OCI-M1 (cell line): ENCODE measurements around the gene TMEM235.

Source experiments
- DNase-seq: peaks from one replicate; lab custom pipeline; 2025; lab: John Stamatoyannopoulos, UW

TMEM235 gene

DNA sequence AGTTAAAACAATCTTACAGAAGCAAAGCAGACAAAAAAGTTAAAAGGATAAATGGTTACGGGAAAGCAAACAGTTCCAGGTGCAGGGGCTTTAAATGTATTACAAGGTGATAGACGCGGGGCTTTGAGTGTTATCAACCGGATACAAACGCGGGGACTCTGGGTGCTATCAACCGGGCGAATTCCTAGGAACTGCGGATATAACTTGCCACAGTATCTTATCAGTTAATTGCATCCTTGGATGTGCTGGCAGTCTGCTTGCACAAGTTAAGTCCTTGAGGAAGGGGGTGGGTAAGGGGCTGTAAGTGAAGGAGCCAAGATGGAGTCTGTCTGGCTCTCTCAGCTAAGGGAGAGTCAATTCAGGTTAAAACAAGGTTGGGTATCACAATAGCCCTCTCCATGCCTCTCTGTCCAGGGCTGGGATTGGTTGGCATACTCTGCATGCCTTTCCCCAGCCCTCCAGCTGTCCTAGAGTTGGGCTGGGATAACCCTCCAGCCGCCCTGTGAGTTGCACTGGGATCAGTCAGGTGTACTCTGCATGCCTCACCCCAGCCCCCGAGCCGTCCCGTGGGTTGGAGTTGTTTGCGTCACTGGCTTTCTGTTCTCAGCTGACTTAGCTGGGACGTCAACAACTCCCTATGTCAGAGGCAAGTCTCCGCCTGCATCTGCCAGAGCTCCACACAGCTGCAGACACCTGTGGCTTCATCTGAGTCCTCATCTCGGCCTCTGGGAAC, 40.9 kb downstream of the TMEM235 start:
- peak; percentile 83 for DNase-seq

DNA sequence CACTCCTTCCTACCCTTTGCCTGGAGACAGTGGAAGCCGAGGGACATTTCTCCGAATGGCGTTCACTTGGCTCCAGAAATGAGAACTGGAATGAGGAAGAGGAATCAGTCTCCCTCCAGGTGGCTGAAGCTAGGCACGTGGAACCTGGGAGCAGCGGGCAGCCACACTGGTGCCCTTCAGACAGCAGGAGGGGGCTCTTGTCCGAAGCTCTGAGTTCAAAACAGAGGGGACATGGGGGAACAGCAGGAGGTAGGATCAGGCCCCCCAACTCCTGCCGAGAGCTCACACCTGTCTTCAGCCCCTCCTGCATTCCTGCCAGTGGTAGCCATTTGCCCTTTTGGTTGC, 41.5 kb downstream of the TMEM235 start:
- no peak for DNase-seq

DNA sequence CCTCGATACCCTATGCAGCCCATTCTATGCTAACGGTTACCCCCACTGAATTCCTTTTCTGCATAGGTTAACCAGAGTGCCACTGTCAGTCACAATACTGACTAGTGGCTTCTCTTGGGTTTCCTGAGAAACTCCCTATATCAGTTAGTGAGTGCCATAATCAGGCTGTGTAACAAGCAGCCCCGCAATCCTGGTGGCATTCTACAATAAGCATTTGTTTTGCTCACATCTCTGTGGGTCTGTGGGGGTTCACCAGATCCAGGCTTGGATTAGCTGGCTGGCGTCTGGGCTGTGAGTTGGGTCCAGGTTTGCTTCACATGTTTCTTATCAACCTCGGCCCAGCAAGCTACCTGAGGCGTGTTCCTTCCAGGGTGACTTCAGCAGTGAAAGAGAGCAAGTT, 42.4 kb downstream of the TMEM235 start:
- DNase-seq = no peak

DNA sequence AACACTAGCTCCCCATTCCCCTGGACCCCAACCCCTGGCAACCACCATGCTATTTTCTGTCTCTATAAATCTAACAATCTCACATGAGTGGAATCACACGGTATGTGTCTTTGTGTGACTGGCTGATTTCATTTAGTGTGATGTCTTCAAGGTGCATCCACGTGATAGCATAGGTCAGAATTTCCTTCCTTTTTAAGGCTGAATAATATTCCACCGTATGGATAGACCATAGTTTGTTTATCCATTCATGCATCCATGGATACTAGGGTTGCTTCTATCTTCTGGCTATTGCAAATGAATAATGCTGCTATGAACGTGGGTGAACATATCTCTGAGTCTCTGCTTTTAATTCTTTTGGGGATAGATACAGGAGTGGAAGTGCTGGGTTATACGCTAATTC, 43.9 kb downstream of the TMEM235 start:
- no peak for DNase-seq

DNA sequence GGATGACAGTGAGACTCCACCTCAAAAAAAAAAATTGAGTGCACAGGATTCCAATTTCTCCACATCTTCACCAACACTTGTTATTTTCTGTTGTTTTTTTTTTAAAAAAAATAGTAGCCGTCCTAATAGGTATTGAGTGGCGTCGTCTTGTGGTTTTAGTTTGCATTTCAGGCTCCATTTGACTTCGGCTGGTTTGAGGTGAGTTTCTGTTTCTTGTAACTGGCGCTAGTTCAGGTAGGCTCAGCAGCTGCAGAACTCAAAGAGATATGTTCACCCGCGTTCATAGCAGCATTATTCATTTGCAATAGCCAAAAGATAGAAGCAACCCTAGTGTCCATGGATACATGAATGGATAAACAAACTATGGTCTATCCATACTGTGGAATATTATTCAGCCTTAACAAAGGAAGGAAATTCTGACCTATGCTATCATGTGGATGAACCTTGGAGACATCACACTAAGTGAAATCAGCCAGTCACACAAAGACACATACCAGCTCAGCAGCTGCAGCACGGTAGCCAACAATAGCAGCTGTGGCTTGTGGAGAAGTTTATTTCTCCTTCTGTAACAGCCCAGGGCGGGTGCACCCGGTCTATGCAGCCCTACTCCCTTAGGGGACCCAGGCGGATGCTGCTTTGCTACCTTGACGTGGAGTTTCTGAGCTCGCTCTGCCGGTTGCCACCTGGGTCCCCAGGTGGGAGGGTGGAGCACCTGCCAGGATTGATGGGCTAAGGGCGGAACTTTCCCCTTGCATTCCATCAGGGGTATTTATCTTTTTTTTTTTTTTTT, 44.9 kb downstream of the TMEM235 start:
- DNase-seq = no peak

DNA sequence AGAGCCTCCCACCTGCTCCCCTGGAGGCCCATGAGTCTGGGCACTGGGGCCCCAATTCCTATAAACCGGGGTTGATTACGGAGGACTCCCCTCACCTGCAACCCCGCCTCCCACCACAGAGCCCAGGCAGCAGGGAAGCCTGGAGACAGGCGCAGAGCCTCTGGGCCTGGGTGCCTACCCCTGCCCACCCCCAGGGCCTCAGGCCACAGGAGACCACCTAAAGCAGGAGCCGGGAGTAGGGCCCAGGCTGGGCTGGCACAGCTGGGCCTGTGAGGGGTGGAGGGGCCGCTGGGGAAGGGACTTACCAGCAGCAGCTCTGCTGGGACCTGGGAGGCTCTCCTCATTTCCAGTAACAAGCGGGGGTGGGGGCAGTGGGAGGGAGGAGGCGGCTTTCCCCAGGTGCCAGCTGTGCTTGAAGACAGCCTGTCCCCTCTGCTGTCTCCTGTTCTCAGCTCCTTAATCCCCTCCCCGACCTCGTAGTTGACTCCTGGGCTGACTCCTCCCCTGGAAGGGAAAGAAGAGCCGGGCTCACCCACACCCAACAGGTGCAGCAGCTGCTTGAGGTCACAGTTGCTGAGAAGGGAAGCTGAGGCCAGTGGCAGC, 46.8 kb downstream of the TMEM235 start:
- no peak for DNase-seq

DNA sequence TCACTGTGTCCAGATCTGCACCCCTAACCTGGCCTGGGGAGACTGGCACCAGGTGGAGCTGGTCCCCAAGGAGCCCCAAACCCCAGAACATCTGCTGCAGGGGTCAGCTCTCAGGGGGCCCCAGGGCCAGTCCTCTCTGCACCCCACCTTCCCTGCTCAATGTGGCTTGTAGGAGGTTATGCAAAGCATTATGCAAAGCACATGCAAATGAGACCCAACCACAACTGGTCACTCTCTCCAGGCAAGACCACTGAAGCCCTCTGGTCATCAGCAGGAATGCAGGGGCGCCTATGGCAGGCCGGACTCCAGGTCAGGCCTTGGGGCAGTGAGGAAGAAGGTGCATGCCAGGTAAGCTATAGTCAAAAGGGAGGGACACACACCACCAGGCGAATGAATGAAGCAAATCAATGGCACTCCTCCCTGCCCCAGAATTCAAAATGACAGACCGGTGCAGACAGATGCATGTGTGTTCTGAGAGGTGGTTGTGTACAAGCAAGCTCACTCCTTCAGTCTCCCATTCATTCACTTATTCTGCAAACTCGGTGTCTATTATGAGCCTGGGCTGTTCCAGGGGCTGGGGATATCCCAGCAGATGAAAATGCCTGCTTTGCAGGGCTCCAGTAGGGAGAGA, 48.0 kb downstream of the TMEM235 start:
- no peak for DNase-seq

DNA sequence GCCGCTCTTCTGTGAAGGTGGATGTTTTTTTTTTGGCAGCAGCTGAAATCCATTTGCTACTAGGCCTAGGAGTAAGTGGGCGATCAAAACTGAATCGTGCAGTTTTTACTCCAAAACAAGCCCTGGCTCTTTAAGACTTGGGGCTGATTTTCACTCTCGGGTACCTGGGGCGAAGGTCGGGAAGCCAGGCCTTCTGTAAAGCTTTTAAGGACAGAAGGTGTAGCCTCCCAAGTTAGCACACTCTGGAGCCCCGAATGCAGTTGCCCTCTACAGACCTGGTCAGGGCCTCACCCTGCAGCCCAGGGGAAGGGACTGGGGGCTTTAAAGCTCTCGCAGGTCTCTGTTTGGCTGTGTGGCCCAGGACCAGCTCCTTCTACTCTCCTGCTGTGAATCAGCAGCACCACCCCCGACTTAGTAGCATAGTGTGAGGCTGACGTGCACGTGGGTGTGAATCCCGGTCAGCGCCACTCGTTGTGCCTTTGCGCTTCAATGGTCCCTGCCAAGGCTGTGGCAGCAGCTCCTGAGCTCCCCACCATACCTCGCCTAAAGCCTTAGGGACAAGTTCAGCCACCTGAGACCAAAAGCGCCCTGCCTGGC, 49.9 kb downstream of the TMEM235 start:
- no peak for DNase-seq

DNA sequence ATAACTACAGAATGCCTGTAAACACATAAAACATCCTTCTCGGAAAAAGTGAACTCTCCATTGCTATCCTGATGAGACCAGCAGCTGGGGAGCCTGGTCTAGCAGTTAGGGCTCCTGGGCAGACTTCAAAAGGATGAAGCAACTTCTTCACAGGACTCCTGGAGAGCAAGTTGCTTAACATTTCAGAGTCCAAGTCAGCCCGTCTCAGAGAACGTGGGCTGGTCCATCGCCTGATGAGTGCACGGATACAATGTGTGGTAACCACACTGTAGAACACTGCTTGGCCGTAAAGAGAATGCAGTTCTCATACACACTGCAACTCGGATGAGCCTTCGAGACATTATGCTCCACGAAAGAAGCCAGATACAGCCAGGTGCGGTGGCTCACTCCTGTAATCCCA, 52.7 kb downstream of the TMEM235 start:
- no peak for DNase-seq

DNA sequence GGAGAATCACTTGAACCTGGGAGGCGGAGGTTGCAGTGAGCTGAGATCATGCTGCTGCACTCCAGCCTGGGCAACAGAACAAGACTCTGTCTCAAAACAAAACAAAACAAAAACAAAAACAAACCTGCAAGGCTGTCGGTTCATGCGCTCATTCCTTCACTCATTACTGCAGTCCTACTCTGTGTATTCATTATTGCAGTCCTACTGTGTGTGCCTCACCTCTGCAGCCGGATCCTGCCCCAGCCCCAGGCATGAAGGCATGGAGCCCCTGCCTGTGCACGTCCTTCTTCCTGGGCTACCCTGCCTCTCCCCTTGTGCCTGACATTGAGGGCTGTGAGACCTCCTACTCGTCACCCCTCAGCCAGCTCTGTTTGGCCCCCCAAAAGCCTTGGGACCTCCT, 57.6 kb downstream of the TMEM235 start:
- no peak for DNase-seq

DNA sequence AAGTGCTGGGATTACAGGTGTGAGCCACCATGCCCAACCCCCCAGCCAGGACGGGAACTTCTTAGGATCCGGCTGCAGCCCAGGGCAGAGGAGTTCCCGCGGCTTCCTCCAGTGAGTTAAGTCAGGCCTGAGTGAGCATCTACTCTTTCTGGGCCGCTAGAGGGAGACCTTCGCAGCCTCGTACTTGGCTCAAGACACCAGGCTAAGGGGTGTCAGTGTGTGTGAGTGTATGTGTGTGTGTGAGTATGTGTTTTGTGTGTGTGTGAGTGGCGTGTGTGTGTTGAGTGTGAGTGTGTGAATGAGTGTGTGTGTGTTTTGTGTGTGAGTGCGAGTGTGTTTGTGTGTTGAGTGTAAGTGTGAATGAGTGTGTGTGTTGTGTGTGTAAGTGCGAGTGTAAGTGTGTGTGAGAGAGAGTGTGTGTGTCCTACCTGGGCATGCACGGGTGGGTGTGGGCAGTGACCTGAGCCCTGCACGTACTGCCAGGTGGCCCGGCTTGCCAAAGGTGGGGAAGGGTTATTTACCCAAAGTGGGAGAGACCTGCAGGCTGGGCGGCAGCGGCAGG, 58.5 kb downstream of the TMEM235 start:
- peak; percentile 89 for DNase-seq
